ENCODE results near the gene DFFB.

DFFB gene

DNA sequence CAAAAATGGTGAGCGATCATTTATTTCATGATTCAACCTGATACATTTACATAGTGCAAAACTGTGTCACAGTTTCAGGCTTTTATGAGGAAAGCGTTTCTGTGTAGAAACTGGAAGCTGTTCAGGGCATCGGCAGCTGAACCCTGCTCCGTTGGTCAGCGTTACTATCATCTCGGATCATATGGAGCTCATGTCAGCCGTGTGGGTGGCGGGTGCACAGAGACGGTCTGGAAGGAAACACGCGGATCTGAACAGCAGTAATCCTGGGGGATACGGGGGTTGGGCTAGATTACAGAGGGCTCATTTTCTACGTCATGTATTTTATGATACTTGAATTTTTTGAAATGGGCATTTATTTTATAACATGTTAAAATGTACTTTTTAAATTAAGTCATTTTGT is 27.7 kb downstream of the DFFB start:
- Histone ChIP-seq H3K27me3 (ENCODE audit: control insufficient read depth in 3 of 3, insufficient read depth in 3 of 3, low read depth in 1 of 3, low read length in 3 of 3) (no peaks in the 10 kb centered on the region), H3K9ac (ENCODE audit: low read depth, low read length, poor library complexity) (no peak overlapping the region), H3K4ac (ENCODE audit: low read length) (no peak overlapping the region), H4K8ac (ENCODE audit: low read depth, low read length) (no peak overlapping the region), H4K91ac (ENCODE audit: low read depth, low read length, poor library complexity) (no peak overlapping the region), H3K4me3 (ENCODE audit: low read length in 2 of 2) (no peak overlapping the region), H2BK12ac (ENCODE audit: low read length) (no peak overlapping the region), H2BK5ac (ENCODE audit: low read length) (no peak overlapping the region), H3K36me3 (replicated peaks in 1 of 2; ENCODE audit: control insufficient read depth in 2 of 2, insufficient read depth in 2 of 2, low read length in 2 of 2) (peaks cover 7 to 50% of the 10 kb centered on the region in 2 donors), H3K18ac (ENCODE audit: low read length) (no peak overlapping the region), H2AK5ac (ENCODE audit: low read depth, low read length) (no peak overlapping the region), H3K14ac (ENCODE audit: low read length) (no peak overlapping the region), H3K79me1 (ENCODE audit: low read depth, low read length) (no peaks in the 10 kb centered on the region), H3K4me1 (ENCODE audit: control insufficient read depth in 2 of 2, insufficient read depth in 1 of 2, low read depth in 1 of 2, low read length in 2 of 2) (no peaks in the 10 kb centered on the region), H2AFZ (ENCODE audit: low read length) (no peak overlapping the region), H3K27ac (replicated peaks; ENCODE audit: low read length) (no peak overlapping the region), H3K4me2 (ENCODE audit: insufficient read depth, low read length, poor library complexity, severe bottlenecking) (no peak overlapping the region), H2BK15ac (ENCODE audit: low read length) (no peak overlapping the region), H2BK120ac (ENCODE audit: low read depth, low read length) (no peak overlapping the region), H3K23ac (ENCODE audit: low read depth, low read length, poor library complexity) (no peak overlapping the region), H3K9me3 (replicated peaks in 1 of 2; ENCODE audit: control insufficient read depth in 2 of 2, insufficient read depth in 1 of 2, low read depth in 1 of 2, low read length in 2 of 2) (no peaks in the 10 kb centered on the region)
- no peak for DNase-seq (ENCODE audit: low spot score)
- no CpG with 5 or more reads among the region's 13 CpGs for WGBS, 2 donors (ENCODE audit: extremely low coverage in 2 of 2, insufficient read length in 2 of 2, insufficient replicate concordance in 1 of 2)

DNA sequence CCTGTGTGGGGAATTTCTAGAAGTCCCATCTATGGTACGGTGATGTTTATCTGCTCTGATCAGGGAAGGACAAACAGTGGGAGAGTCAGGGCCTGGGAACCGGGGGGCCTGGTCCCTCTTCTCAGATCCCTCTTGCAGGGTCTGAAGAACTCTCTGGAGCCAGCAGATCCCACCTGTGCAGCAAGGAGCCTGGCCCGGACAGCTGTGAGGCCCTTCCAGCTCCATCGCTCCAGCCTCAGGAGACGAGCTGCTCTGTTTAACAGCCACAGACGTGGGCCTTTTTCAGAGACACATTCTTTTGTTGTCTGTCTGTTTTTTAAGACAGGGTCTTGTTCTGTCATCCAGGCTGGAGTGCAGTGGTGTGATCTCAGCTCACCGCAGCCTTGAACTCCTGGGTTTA is 28.3 kb downstream of the DFFB start:
- H3K79me1 ChIP-seq (ENCODE audit: low read depth, low read length): no peaks in the 10 kb centered on the region

DNA sequence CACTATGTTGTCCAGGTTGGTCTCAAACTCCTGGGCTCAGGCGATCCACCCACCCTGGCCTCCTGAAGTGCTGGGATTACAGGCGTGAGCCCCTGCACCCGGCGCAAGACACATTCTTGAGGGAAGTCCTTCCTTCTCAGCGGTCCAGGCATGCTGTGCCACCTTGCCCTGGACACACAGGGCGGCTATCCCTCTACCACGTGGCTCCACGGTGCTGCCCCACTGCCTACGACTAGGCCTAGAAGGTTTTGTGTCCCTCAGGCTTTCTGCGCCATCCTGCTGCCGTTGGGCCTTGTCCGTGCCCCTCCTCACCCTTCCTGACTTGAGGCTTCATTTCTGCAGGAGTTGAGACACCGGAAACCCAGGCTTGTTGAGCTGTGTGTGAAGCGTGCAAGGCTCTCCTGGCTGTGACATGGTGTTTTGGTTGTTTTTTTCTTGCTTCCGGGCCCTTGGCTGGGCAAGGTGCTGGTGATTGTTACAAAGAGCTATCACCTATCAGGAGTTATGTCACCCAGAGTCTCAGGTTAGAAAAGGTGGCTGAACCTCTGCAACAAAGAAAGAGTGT is 28.9 kb downstream of the DFFB start:
- DNase-seq (ENCODE audit: low spot score): no peak
- no peak overlapping the region for H2AFZ ChIP-seq (ENCODE audit: low read length)
- no peak overlapping the region for H2BK12ac ChIP-seq (ENCODE audit: low read length)
- no peaks in the 10 kb centered on the region for H3K9me3 ChIP-seq (replicated peaks in 1 of 2; ENCODE audit: control insufficient read depth in 2 of 2, insufficient read depth in 1 of 2, low read depth in 1 of 2, low read length in 2 of 2)
- no peak overlapping the region for H3K9ac ChIP-seq (ENCODE audit: low read depth, low read length, poor library complexity)
- H4K8ac ChIP-seq (ENCODE audit: low read depth, low read length): no peak overlapping the region
- no peak overlapping the region for H4K91ac ChIP-seq (ENCODE audit: low read depth, low read length, poor library complexity)
- H3K4ac ChIP-seq (ENCODE audit: low read length): no peak overlapping the region
- no peak overlapping the region for H3K27ac ChIP-seq (replicated peaks; ENCODE audit: low read length)
- peaks cover 18 to 62% of the 10 kb centered on the region in 2 donors for H3K36me3 ChIP-seq (replicated peaks in 1 of 2; ENCODE audit: control insufficient read depth in 2 of 2, insufficient read depth in 2 of 2, low read length in 2 of 2)
- H3K4me1 ChIP-seq (ENCODE audit: control insufficient read depth in 2 of 2, insufficient read depth in 1 of 2, low read depth in 1 of 2, low read length in 2 of 2): no peaks in the 10 kb centered on the region
- no peak overlapping the region for H2BK5ac ChIP-seq (ENCODE audit: low read length)
- H3K79me1 ChIP-seq (ENCODE audit: low read depth, low read length): no peaks in the 10 kb centered on the region
- H3K18ac ChIP-seq (ENCODE audit: low read length): no peak overlapping the region
- H2BK15ac ChIP-seq (ENCODE audit: low read length): no peak overlapping the region
- no CpG with 5 or more reads among the region's 15 CpGs for WGBS, 2 donors (ENCODE audit: extremely low coverage in 2 of 2, insufficient read length in 2 of 2, insufficient replicate concordance in 1 of 2)
- H3K23ac ChIP-seq (ENCODE audit: low read depth, low read length, poor library complexity): no peak overlapping the region
- no peaks in the 10 kb centered on the region for H3K27me3 ChIP-seq (ENCODE audit: control insufficient read depth in 3 of 3, insufficient read depth in 3 of 3, low read depth in 1 of 3, low read length in 3 of 3)
- H3K4me3 ChIP-seq (ENCODE audit: low read length in 2 of 2): peak overlapping the region in 1 of 2 donors; percentile 58
- H3K14ac ChIP-seq (ENCODE audit: low read length): no peak overlapping the region
- no peak overlapping the region for H2BK120ac ChIP-seq (ENCODE audit: low read depth, low read length)
- no peak overlapping the region for H3K4me2 ChIP-seq (ENCODE audit: insufficient read depth, low read length, poor library complexity, severe bottlenecking)
- no peak overlapping the region for H2AK5ac ChIP-seq (ENCODE audit: low read depth, low read length)

More for the DNA sequence above, 28.3 kb downstream of the DFFB start:
- Histone ChIP-seq H3K4me1 (ENCODE audit: control insufficient read depth in 2 of 2, insufficient read depth in 1 of 2, low read depth in 1 of 2, low read length in 2 of 2) (no peaks in the 10 kb centered on the region), H3K36me3 (replicated peaks in 1 of 2; ENCODE audit: control insufficient read depth in 2 of 2, insufficient read depth in 2 of 2, low read length in 2 of 2) (peaks cover 13 to 56% of the 10 kb centered on the region in 2 donors), H3K4me2 (ENCODE audit: insufficient read depth, low read length, poor library complexity, severe bottlenecking) (no peak overlapping the region), H3K27ac (replicated peaks; ENCODE audit: low read length) (no peak overlapping the region), H2BK5ac (ENCODE audit: low read length) (no peak overlapping the region), H3K23ac (ENCODE audit: low read depth, low read length, poor library complexity) (no peak overlapping the region), H3K27me3 (ENCODE audit: control insufficient read depth in 3 of 3, insufficient read depth in 3 of 3, low read depth in 1 of 3, low read length in 3 of 3) (no peaks in the 10 kb centered on the region), H3K4ac (ENCODE audit: low read length) (no peak overlapping the region), H3K18ac (ENCODE audit: low read length) (no peak overlapping the region), H4K91ac (ENCODE audit: low read depth, low read length, poor library complexity) (no peak overlapping the region), H3K14ac (ENCODE audit: low read length) (no peak overlapping the region), H2BK15ac (ENCODE audit: low read length) (no peak overlapping the region), H3K9me3 (replicated peaks in 1 of 2; ENCODE audit: control insufficient read depth in 2 of 2, insufficient read depth in 1 of 2, low read depth in 1 of 2, low read length in 2 of 2) (no peaks in the 10 kb centered on the region), H2BK12ac (ENCODE audit: low read length) (no peak overlapping the region), H2AK5ac (ENCODE audit: low read depth, low read length) (no peak overlapping the region), H3K4me3 (ENCODE audit: low read length in 2 of 2) (no peak overlapping the region), H4K8ac (ENCODE audit: low read depth, low read length) (no peak overlapping the region), H2BK120ac (ENCODE audit: low read depth, low read length) (no peak overlapping the region), H3K9ac (ENCODE audit: low read depth, low read length, poor library complexity) (no peak overlapping the region), H2AFZ (ENCODE audit: low read length) (no peak overlapping the region)
- no peak for DNase-seq (ENCODE audit: low spot score)
- WGBS, 2 donors (ENCODE audit: extremely low coverage in 2 of 2, insufficient read length in 2 of 2, insufficient replicate concordance in 1 of 2): no CpG with 5 or more reads among the region's 7 CpGs

DNA sequence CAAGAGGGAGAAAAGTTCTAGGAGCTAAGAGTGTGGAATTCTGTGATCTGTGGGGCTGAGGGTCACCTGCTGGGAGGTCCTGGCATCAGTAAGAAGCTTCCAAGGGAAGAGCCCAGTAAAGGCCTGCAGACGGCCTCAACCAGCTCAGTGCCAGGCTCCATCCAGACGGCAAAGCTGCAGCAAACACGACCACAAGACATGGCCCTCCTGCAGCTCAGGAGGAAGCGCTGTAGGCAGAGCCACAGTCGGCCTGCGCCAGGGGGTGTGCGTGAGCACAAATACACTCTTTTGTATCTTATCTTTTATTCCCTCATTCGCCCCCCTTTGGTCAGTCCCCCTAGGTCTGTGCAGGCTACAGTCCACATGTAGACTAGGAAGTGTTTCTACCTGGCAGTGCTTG is 29.4 kb downstream of the DFFB start:
- Histone ChIP-seq H3K14ac (ENCODE audit: low read length) (no peak overlapping the region), H3K4me1 (ENCODE audit: control insufficient read depth in 2 of 2, insufficient read depth in 1 of 2, low read depth in 1 of 2, low read length in 2 of 2) (no peaks in the 10 kb centered on the region), H3K9me3 (replicated peaks in 1 of 2; ENCODE audit: control insufficient read depth in 2 of 2, insufficient read depth in 1 of 2, low read depth in 1 of 2, low read length in 2 of 2) (no peaks in the 10 kb centered on the region), H3K27me3 (ENCODE audit: control insufficient read depth in 3 of 3, insufficient read depth in 3 of 3, low read depth in 1 of 3, low read length in 3 of 3) (no peaks in the 10 kb centered on the region), H3K4ac (ENCODE audit: low read length) (no peak overlapping the region), H4K8ac (ENCODE audit: low read depth, low read length) (no peak overlapping the region), H4K91ac (ENCODE audit: low read depth, low read length, poor library complexity) (no peak overlapping the region), H3K36me3 (replicated peaks in 1 of 2; ENCODE audit: control insufficient read depth in 2 of 2, insufficient read depth in 2 of 2, low read length in 2 of 2) (peaks cover 22 to 67% of the 10 kb centered on the region in 2 donors), H3K9ac (ENCODE audit: low read depth, low read length, poor library complexity) (no peak overlapping the region), H2AK5ac (ENCODE audit: low read depth, low read length) (no peak overlapping the region), H2BK15ac (ENCODE audit: low read length) (no peak overlapping the region), H3K79me1 (ENCODE audit: low read depth, low read length) (no peaks in the 10 kb centered on the region), H2AFZ (ENCODE audit: low read length) (no peak overlapping the region), H3K4me2 (ENCODE audit: insufficient read depth, low read length, poor library complexity, severe bottlenecking) (no peak overlapping the region), H3K27ac (replicated peaks; ENCODE audit: low read length) (no peak overlapping the region), H2BK120ac (ENCODE audit: low read depth, low read length) (no peak overlapping the region), H2BK5ac (ENCODE audit: low read length) (no peak overlapping the region), H3K4me3 (ENCODE audit: low read length in 2 of 2) (no peak overlapping the region), H3K23ac (ENCODE audit: low read depth, low read length, poor library complexity) (no peak overlapping the region), H3K18ac (ENCODE audit: low read length) (no peak overlapping the region), H2BK12ac (ENCODE audit: low read length) (no peak overlapping the region)
- DNase-seq (ENCODE audit: low spot score): no peak
- WGBS, 2 donors (ENCODE audit: extremely low coverage in 2 of 2, insufficient read length in 2 of 2, insufficient replicate concordance in 1 of 2): no CpG with 5 or more reads among the region's 8 CpGs

Measured in neuronal stem cell (in vitro differentiated cells).